Activated naive CD4-positive, alpha-beta T cell treated with anti-CD3 and anti-CD28 coated beads, Interleukin-2, amount 10 ng/mL, durations not matched to agents 5 hours and 36 hours (primary cell): ENCODE data around the gene OR10A5. TPM values are rescaled to one million over a fixed set of nuclear protein-coding genes. Genes with fewer than 3 reads are reported as not detected.

Experiments used
- total RNA-seq, 2 experiments: library from RNA; stranded (reverse); gene quantifications; one replicate each; pipeline ENCODE4 v1.2.3, GENCODE V29; 2021

The OR10A5 gene, protein sequence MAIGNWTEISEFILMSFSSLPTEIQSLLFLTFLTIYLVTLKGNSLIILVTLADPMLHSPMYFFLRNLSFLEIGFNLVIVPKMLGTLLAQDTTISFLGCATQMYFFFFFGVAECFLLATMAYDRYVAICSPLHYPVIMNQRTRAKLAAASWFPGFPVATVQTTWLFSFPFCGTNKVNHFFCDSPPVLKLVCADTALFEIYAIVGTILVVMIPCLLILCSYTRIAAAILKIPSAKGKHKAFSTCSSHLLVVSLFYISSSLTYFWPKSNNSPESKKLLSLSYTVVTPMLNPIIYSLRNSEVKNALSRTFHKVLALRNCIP
- total RNA-seq, result not detected

DNA sequence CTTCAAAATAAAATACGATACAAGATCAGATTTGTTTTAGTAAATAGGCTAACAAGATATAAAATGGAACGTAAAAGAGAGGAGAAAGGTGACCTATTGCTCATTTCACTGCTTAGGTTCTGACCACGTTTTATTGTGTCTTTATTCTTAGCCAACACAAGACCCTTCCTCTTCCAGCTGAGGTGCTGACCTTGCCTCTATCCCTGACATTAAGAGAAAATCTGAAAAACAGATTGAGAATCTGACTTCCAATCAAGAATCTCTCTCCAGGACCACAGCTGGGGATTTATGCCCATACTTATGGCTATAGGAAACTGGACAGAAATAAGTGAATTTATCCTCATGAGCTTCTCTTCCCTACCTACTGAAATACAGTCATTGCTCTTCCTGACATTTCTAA lies at the start of gene OR10A5:
TSS of gene OR10A5 (plus strand) at position 301 of the 400 bp plus-strand sequence. CDS start at position 301, 0 bp downstream.

DNA sequence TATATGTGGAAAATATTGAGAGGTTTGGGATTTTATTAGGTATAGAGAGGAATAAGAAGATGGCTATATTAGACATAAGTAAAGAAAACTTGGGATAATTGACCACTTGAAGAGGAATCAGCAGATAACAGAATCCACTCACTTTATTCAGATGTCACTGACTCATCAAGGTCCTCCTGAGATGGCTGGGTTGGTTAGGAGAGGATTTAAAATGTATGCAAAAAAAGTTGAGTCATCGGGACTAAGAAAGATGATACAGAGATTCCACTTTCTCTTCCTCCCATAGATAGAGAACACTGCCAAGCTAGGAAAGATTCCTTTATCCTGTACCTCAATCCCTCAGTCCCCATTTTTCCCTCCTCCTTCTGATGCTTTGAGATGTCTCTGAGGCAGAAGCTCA lies 46.1 kb upstream of the OR10A5 start, which contains the start of gene OR6A2:
TSS of gene OR6A2 (minus strand) at position 288 of the 400 bp plus-strand sequence. CDS start 3,981 bp downstream, outside the sequence.

GRCh38 chr11:6862961-6863360 lies 17.5 kb downstream of the OR10A5 start, which contains the start of gene OR10A2:
Gene OR10A2, plus strand, starts transcription at chr11:6863057. Its CDS starts 6,698 bp downstream, at chr11:6869755.

DNA sequence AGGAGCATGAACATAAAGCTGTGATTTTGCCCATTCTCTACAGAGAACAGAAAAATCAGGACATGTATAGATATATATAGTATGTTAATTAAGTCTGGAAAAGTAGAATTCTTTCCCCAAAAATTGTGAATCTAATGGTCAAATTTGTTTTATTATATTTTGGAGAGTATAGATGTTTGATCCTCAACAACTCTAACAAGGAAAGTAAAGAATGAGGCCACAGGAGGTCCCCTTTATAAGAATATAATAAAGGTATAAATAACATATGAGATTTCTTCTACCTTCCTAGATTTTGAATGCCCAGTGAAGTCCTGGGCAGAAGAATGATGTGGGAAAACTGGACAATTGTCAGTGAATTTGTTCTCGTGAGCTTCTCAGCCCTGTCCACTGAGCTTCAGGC lies 30.8 kb downstream of the OR10A5 start, which contains the start of gene OR10A4:
TSS of gene OR10A4 (plus strand) at position 301 of the 400 bp plus-strand sequence. CDS start at position 324, 23 bp downstream.

GRCh38 chr11:6892400-6892799 lies 46.9 kb downstream of the OR10A5 start, which contains the start of gene OR2D2:
Gene OR2D2, minus strand, starts transcription at chr11:6892500. Its CDS starts 0 bp downstream, at chr11:6892500.

Other genes starting within 250 kb of the OR10A5 start
- 10 to 100 TPM; 27.1 to 32.8 TPM for gene RRP8, start 242.1 kb upstream of the OR10A5 start, total RNA-seq
- 100 to 1,000 TPM; 151 to 155 TPM for gene ILK, start 241.9 kb upstream of the OR10A5 start, total RNA-seq
- gene TAF10, start 233.5 kb upstream of the OR10A5 start, total RNA-seq, result 100 to 1,000 TPM; 143 to 148 TPM
- 100 to 1,000 TPM in 1 of 2 experiments, 10 to 100 TPM in 1; 99.0 to 101 TPM for gene TPP1, start 226.3 kb upstream of the OR10A5 start, total RNA-seq
- gene DCHS1, start 189.9 kb upstream of the OR10A5 start, total RNA-seq, result under 1 TPM; 0.36 to 0.38 TPM
- gene MRPL17, start 162.3 kb upstream of the OR10A5 start, total RNA-seq, result 10 to 100 TPM; 36.1 to 38.8 TPM
- not detected for gene OR2AG2, start 73.7 kb upstream of the OR10A5 start, total RNA-seq
- gene OR2AG1, start 62.7 kb upstream of the OR10A5 start, total RNA-seq, result not detected
- not detected for gene OR6A2, start 46.0 kb upstream of the OR10A5 start, total RNA-seq
- gene OR10A2, start 17.4 kb downstream of the OR10A5 start, total RNA-seq, result not detected
- gene OR10A4, start 30.9 kb downstream of the OR10A5 start, total RNA-seq, result not detected
- gene OR2D2, start 46.8 kb downstream of the OR10A5 start, total RNA-seq, result not detected
- gene OR2D3, start 75.3 kb downstream of the OR10A5 start, total RNA-seq, result not detected
- gene ZNF215, start 80.7 kb downstream of the OR10A5 start, total RNA-seq, result under 1 TPM; 0.63 to 0.91 TPM
- not detected for gene ZNF214, start 174.7 kb downstream of the OR10A5 start, total RNA-seq
- under 1 TPM in 1 of 2 experiments, not detected in 1; 0.05 TPM for gene NLRP14, start 174.8 kb downstream of the OR10A5 start, total RNA-seq
- gene RBMXL2, start 243.3 kb downstream of the OR10A5 start, total RNA-seq, result not detected